ENCODE measurements around the gene HPGD.
A peak's percentile ranks its signal among the peaks of the same experiment; 100 is the strongest.
"Not testable (repeated sequence)": the region's sequence is repeated elsewhere in the genome, so short reads cannot be mapped to it uniquely, and the experiment has no call there.

The HPGD gene

GRCh38 chr4:174524242-174524641 is 2.0 kb upstream of the HPGD start:
- DNase-seq (ENCODE audit: low read depth): no peak

DNA sequence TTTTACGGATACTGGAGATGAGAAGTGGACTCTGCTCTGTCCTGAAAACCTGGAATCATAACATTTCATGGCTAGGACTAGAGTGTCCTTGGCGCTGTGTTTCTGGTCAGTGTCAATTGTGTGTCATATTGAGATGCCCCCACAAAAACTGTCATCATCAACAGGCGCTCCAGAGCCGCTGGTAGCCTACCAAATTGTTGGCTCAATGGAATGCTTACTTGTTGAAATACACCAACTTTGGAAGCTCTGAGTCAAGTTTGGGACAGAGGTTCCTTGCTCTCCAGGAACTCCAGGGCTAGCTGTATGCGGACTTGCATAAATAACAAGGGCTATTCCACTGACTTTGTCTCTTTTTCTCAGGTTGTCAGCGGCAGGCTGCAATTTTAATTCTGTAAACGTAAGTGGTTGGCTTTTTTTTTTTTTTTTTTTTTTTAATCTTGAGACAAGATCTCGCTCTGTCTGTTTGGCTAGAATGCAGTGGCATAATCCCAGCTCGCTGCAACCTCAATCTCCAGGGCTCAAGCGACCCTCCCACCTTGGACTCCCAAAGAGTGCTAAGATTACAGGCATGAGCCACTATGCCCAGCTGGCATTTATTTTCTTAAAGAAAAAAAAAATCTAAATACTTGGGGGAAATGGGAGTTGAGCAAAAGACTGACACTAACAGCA is 871 bp upstream of the HPGD start:
- no peak for DNase-seq (ENCODE audit: low read depth)

- DNase-seq (ENCODE audit: low read depth): no peak
These were observed 497 bp downstream of the HPGD start for GRCh38 chr4:174521800-174522182.

GRCh38 chr4:174520660-174521059 is 1.6 kb downstream of the HPGD start:
- DNase-seq (ENCODE audit: low read depth): no peak

DNA sequence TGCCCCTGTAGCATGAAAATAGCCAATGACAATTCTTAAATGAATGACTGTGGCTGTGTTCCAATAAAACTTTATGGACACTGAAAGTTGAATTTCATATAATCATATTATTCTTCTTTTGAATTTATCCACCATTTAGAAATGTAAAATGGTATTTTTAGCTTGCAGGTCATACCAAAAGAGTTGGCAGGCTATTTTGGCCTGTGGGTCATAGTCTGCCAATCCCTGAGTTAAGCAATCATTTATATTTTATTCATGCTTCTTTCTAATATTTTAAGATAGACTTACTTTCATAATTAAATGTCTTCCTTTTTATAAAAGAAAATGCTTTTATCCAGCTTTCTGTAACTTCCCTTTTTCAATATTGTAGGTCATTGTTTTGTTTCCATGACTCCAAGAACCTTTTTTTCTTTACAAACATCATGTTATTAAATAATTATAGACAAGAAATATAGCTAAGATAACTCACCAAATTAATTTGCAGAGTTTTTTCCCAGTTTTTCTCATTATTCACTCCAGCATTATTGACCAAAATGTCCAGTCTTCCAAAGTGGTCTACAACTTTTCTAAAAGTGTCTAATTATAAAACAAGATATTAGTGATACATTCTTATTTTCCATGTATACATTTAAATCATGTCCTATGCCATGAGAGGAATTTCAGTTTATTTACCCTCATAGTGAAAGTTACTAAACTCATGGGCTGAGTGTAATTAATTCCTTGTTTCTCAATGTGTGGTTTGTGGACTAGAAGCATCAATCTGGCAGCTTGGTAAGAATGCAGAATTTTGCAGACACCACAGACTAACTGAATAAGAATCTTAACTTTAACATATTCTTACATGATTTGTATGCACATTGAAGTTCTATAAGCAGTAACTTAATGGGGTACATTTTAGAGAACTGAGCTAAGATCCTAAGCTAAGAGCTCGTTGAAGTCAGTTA is 4.5 kb downstream of the HPGD start:
- DNase-seq (ENCODE audit: low read depth): no peak

GRCh38 chr4:174516794-174517193 is 5.5 kb downstream of the HPGD start:
- no peak for DNase-seq (ENCODE audit: low read depth)

- no peak for DNase-seq (ENCODE audit: low read depth)
These were observed 5.9 kb downstream of the HPGD start for GRCh38 chr4:174516345-174516744.

GRCh38 chr4:174512745-174513144 is 9.5 kb downstream of the HPGD start:
- DNase-seq (ENCODE audit: low read depth): no peak

DNA sequence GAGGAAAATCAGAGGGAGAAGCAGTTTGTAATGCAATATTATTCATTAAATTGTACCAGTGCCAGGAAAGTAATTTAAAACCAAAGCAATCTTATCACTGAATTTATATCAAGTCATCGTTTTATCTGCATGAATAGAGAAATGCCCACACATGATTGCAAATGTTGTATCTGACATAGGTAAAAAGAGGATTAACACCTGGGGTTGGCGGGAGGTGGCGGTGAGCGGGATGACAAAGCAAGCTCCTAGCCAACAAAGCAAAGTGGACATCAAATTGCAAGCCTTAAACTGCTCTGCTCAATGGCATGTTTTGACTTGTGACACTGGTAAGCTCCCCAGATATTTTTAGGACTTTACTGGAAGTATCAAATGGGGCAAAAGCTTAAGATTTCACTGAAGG is 16.4 kb downstream of the HPGD start:
- no peak for DNase-seq (ENCODE audit: low read depth)

GRCh38 chr4:174505007-174505406 is 17.3 kb downstream of the HPGD start:
- no peak for DNase-seq (ENCODE audit: low read depth)

DNA sequence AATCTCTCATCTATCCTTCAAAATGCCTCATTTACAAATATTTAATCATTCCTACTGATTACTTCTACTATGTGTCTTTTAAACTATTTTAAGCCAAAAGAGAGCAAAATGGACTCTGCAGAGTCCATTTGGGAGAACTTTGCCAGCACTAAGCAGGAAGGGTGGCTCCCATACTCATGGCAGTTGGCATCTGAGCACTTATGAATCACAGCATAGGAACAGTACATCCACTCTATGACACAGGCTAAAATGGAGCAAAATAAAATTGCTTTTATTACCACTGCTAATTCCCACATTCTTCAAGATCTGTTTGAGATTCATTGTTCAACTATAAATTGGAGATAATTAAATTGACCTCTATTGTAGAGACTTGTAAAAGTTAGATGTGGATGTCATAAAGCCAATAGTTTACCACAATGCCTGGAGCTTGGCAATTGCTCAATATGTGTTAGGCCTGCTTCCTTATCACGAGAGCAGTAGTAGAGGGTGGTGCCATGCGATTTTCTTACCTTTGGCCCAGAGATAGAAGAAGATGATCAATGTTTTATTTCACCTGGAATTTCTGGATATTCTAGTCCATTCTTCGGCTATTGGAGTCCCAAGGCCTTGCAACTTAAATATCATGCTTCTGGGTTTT is 19.1 kb downstream of the HPGD start:
- DNase-seq (ENCODE audit: low read depth): no peak

- no peak for DNase-seq (ENCODE audit: low read depth)
These were observed 25.5 kb downstream of the HPGD start for GRCh38 chr4:174496631-174497432.

- DNase-seq (ENCODE audit: low read depth): no peak
These were observed 26.7 kb downstream of the HPGD start for GRCh38 chr4:174495626-174496025.

- DNase-seq (ENCODE audit: low read depth): no peak
These were observed 27.6 kb downstream of the HPGD start for GRCh38 chr4:174494726-174495125.

DNA sequence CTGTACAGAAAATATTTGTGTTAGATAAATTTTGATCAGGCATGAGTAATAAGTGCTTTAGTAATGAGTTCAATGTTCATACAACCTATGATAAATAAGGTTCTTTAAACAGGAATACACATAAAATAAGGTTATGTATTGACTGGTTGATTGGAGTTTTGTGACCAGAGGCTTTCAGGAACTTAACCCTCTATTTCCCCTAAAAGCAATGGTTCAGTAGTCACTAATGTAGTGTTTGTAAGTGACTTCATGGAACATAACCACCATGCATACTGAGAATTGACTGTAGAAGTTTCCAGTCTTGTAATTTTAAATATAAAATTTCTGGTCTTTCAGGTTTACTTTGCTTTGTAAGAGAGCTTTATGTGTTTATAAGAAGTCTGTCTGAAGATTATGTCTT is 28.1 kb downstream of the HPGD start:
- DNase-seq (ENCODE audit: low read depth): no peak

DNA sequence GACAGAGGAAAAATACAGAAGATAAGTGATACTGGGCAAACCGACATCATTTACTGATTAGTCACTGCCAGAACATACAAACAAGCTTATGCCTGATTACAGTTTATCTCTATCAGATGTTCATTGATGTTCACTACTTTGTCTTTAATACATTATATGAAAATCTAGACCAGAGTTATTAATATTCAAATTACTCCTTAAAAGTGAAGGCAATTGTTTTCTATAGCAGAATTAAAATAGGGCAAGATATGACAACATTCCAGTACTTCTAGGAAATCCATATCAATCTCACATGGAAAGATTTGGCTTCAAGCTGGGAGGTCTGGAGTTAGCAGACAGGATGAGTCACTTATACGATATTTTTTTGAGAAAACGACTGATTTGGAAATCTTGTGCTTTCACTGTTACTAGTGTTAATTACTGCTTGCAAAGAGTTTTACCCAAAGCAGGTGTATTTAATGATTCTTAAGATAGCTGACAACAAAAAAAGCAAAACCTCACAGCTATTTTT is 31.8 kb downstream of the HPGD start:
- DNase-seq (ENCODE audit: low read depth): peak; percentile 7

- not testable (repeated sequence) for DNase-seq (ENCODE audit: low read depth)
These were observed 33.9 kb downstream of the HPGD start for GRCh38 chr4:174488368-174488767.

DNA sequence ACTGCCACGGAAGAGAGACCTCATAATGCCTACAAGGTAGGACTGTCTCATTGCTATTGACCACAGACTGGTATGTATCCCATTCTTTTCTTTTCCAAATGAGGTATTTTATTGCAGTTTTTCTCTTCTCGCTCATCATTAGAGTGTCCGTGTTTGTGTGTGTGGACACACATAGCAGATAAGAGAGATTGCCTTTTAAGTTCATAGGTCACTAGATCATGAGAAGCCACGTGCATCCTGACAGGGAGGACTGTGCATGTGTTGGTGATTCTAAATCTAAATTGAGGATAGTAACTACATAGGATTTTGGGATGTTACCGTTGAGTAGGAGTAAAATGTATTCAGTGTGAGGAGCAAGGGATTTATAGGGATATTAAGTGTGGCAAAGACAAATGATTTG is 37.3 kb downstream of the HPGD start:
- DNase-seq (ENCODE audit: low read depth): no peak

GRCh38 chr4:174483792-174484191 is 38.5 kb downstream of the HPGD start:
- DNase-seq (ENCODE audit: low read depth): no peak

DNA sequence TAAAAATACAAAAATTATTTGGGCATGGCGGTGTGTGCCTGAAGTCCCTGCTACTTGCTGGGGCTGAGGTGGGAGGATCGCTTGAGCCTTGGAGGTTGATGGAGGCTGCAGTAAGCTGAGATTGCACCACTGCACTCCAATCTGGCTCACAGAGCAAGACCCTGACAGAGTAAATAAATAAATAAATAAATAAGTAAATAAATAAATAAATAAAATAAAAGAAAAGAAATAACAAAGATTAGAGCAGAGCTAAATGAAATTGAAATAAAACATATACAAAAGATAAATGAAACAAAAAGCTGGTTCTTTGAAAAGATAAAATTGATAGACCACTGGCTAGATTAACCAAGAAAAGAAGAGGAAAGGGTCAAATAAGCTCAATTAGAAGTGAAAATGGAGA is 43.1 kb downstream of the HPGD start:
- no peak for DNase-seq (ENCODE audit: low read depth)

DNA sequence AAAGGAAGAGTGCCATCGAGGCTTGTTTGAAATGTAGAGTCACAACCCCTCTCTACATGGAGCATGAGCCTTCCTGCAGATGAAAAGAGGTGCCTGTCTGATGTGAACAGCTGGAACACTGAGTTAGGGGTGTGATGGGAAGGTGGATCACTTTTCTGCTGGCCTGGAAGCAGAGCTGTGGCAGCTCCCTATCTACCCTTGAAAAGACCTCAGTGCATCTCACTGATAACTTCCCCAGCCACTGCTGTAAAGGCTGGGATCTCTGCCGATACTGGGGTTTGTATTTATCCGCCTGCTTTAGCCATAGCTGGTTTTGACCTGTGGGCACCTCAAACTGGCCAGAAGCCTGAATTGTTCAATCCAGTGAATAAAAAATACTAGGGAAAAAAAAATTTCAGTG is 46.8 kb downstream of the HPGD start:
- DNase-seq (ENCODE audit: low read depth): no peak
